AG10803 (cell line): ENCODE measurements around the gene CFAP57.
"Not testable (repeated sequence)": the region's sequence is repeated elsewhere in the genome, so short reads cannot be mapped to it uniquely, and the experiment has no call there.

Experiments
- DNase-seq: peaks from one replicate; pipeline ENCODE4 v3.0.0; 2010; ENCODE audit warnings: low read depth
- H3K4me3 ChIP-seq: 2 replicates; pipeline ENCODE4 v1.5.1; 2011; ENCODE audit warnings: mild to moderate bottlenecking, low read length, control low read depth
- CTCF ChIP-seq: conservative IDR thresholded peaks from 2 replicates; pipeline ENCODE4 v1.5.1; 2011; ENCODE audit warnings: mild to moderate bottlenecking, low read length, control low read depth, inconsistent platforms

The CFAP57 gene

GRCh38 chr1:43135857-43136781 is 36.0 kb upstream of the CFAP57 start:
- DNase-seq, result no peak
- no peak overlapping the region for H3K4me3 ChIP-seq
- no peak for TF ChIP-seq CTCF

- TF ChIP-seq CTCF, result no peak
These were observed 34.6 kb upstream of the CFAP57 start for GRCh38 chr1:43137445-43138052.

GRCh38 chr1:43139295-43139694 is 32.8 kb upstream of the CFAP57 start:
- not testable (repeated sequence) for H3K4me3 ChIP-seq, DNase-seq

More at GRCh38 chr1:43137445-43138052, 34.6 kb upstream of the CFAP57 start:
- DNase-seq, result no peak
- H3K4me3 ChIP-seq, result no peak overlapping the region

GRCh38 chr1:43140010-43140409 is 32.1 kb upstream of the CFAP57 start:
- H3K4me3 ChIP-seq, result no peak overlapping the region
- no peak for TF ChIP-seq CTCF
- DNase-seq, result no peak

GRCh38 chr1:43140583-43140982 is 31.5 kb upstream of the CFAP57 start:
- TF ChIP-seq CTCF, result no peak
- H3K4me3 ChIP-seq, result no peak overlapping the region
- DNase-seq, result no peak

- TF ChIP-seq CTCF, result peak; percentile 31
- no peak for DNase-seq
- no peak overlapping the region for H3K4me3 ChIP-seq
These were observed 28.7 kb upstream of the CFAP57 start for GRCh38 chr1:43143441-43143888.

GRCh38 chr1:43144237-43144636 is 27.9 kb upstream of the CFAP57 start:
- H3K4me3 ChIP-seq, result no peak overlapping the region
- no peak for TF ChIP-seq CTCF
- peak; percentile 25 for DNase-seq
